Aorta (tissue), 5 donors: ENCODE results near the gene C1QTNF6. TPM values are rescaled to one million over a fixed set of nuclear protein-coding genes. Genes with fewer than 3 reads are reported as not detected.

ENCODE experiments used
- ATAC-seq: fragments of 200-7000 bp; cut with Tn5 transposase; one replicate; pipeline ENCODE4 v1.9.1; 2022; ENCODE audit warnings: moderate library complexity; ENCODE audit not compliant: low FRiP score
- DNase-seq, 2 donors: peaks; one replicate each; pipeline ENCODE4 v3.0.0-alpha.2; 2020
- H3K27ac ChIP-seq, 2 donors: one replicate each; pipeline ENCODE4 v1.5.1; 2013; ENCODE audit warnings: low read length in 2 of 2, mild to moderate bottlenecking in 2 of 2, moderate library complexity in 2 of 2, control low read depth in 1 of 2, inconsistent platforms in 1 of 2, low read depth in 1 of 2
- H3K27me3 ChIP-seq, 2 donors: one replicate each; pipeline ENCODE4 v1.6.1; 2013; ENCODE audit warnings: control low read depth in 1 of 2, low read length in 1 of 2, mild to moderate bottlenecking in 1 of 2, moderate library complexity in 1 of 2; ENCODE audit not compliant: insufficient read depth in 2 of 2, control insufficient read depth in 1 of 2
- H3K36me3 ChIP-seq, 2 donors: one replicate each; pipeline ENCODE4 v1.6.1; 2013; ENCODE audit warnings: control low read depth in 1 of 2, low read length in 1 of 2, mild to moderate bottlenecking in 1 of 2; ENCODE audit not compliant: insufficient read depth in 2 of 2, control insufficient read depth in 1 of 2
- H3K4me1 ChIP-seq, 2 donors: one replicate each; pipeline ENCODE4 v1.6.1; 2013; ENCODE audit warnings: low read length in 2 of 2, control low read depth in 1 of 2, mild to moderate bottlenecking in 1 of 2, moderate library complexity in 1 of 2; ENCODE audit not compliant: insufficient read depth in 2 of 2, control insufficient read depth in 1 of 2
- H3K4me3 ChIP-seq, 2 donors: one replicate each; pipeline ENCODE4 v1.5.1; 2013; ENCODE audit warnings: low read length in 2 of 2, control low read depth in 1 of 2, mild to moderate bottlenecking in 1 of 2
- H3K9me3 ChIP-seq: one replicate; pipeline ENCODE4 v1.6.1; 2013; ENCODE audit warnings: mild to moderate bottlenecking, low read length; ENCODE audit not compliant: control insufficient read depth
- WGBS, 2 donors: extraction: QIAGEN DNeasy Blood & Tissue Kit; methylation state at CpG; one replicate each; pipeline ENCODE4 v1.1.7; 2013; 5-methylcytosine and 5-hydroxymethylcytosine counted together
- intact Hi-C, 2 donors: fragments of 100-400 bp; cut with DNase I; formaldehyde crosslinking; loops; one replicate each; pipeline versions ENCODE4 v1.14.2 to v1.15.0; 2022
- polyA plus RNA-seq, 2 donors: library from polyadenylated mRNA; stranded (reverse); fragments of 200-250 nt; gene quantifications; one replicate each; pipeline ENCODE4 v1.2.3, GENCODE V29; 2013
- total RNA-seq, 2 donors: library from RNA; stranded (reverse); fragmentation: NEBNext Ultra II Directional; extraction: Animal tissue kit (Norgen Biotek cat#: 25700); gene quantifications; one replicate each; pipeline ENCODE4 v1.2.1, GENCODE V29; 2021
- donor health status: healthy with polysubstance abuse.
- donor health status: Bipolar disorder and iron deficiency.
- donor health status: DM: no; HTN: no; CAD: no.
- donor health status: DM: no; HTN: no; CAD: no.
- donor health status: DM: yes; HTN: yes; CAD: no.

Gene C1QTNF6
- total and polyA plus RNA-seq, 4 donors, result 2.4 to 11.9 (median 5.1) TPM

GRCh38 chr22:37146507-37147180 is 41.4 kb downstream of the C1QTNF6 start:
- WGBS, 2 donors, result 79 to 84% methylated on average over 16 of the region's 16 CpGs
- no peaks in the 10 kb centered on the region for H3K36me3 ChIP-seq
- no peak overlapping the region for H3K4me3 ChIP-seq
- DNase-seq, result peak in 1 of 2 donors; percentile 63
- intact Hi-C loops, result no loop called here
- no peaks in the 10 kb centered on the region for H3K9me3 ChIP-seq
- ATAC-seq, result no peak
- no peaks in the 10 kb centered on the region for H3K4me1 ChIP-seq
- H3K27ac ChIP-seq, result no peak overlapping the region
- H3K27me3 ChIP-seq, result no peaks in the 10 kb centered on the region

GRCh38 chr22:37146051-37146385 is 42.0 kb downstream of the C1QTNF6 start:
- WGBS, 2 donors, result 63 to 68% methylated on average over 6 of the region's 6 CpGs
- no peak for ATAC-seq
- Histone ChIP-seq H3K9me3 (no peaks in the 10 kb centered on the region), H3K27me3 (no peaks in the 10 kb centered on the region), H3K4me1 (no peaks in the 10 kb centered on the region), H3K4me3 (no peak overlapping the region), H3K27ac (no peak overlapping the region), H3K36me3 (no peaks in the 10 kb centered on the region)
- no peak for DNase-seq
- intact Hi-C loops, result no loop called here

GRCh38 chr22:37145180-37146050 is 42.6 kb downstream of the C1QTNF6 start:
- Histone ChIP-seq H3K9me3 (no peaks in the 10 kb centered on the region), H3K4me1 (no peaks in the 10 kb centered on the region), H3K27ac (no peak overlapping the region), H3K36me3 (no peaks in the 10 kb centered on the region), H3K4me3 (no peak overlapping the region), H3K27me3 (no peaks in the 10 kb centered on the region)
- intact Hi-C loops, result no loop called here
- DNase-seq, result no peak
- ATAC-seq, result no peak
- WGBS, 2 donors, result 22 to 28% methylated on average over 17 of the region's 17 CpGs

- 80 to 87% methylated on average over 10 of the region's 10 CpGs for WGBS, 2 donors
- H3K4me3 ChIP-seq, result no peak overlapping the region
- H3K36me3 ChIP-seq, result no peaks in the 10 kb centered on the region
- DNase-seq, result no peak
- no peaks in the 10 kb centered on the region for H3K4me1 ChIP-seq
- H3K27ac ChIP-seq, result no peak overlapping the region
- H3K9me3 ChIP-seq, result no peaks in the 10 kb centered on the region
- no peak for ATAC-seq
- H3K27me3 ChIP-seq, result no peaks in the 10 kb centered on the region
- intact Hi-C loops, result no loop called here
Observed at GRCh38 chr22:37144180-37144554, 43.9 kb downstream of the C1QTNF6 start.

- Histone ChIP-seq H3K9me3 (no peaks in the 10 kb centered on the region), H3K36me3 (no peaks in the 10 kb centered on the region), H3K4me3 (no peak overlapping the region), H3K27ac (no peak overlapping the region), H3K4me1 (no peaks in the 10 kb centered on the region), H3K27me3 (no peaks in the 10 kb centered on the region)
- WGBS, 2 donors, result 76 to 79% methylated on average over 5 to 6 of the region's 6 CpGs
- intact Hi-C loops, result no loop called here
- ATAC-seq (no peak), DNase-seq (no peak)
Observed at GRCh38 chr22:37141971-37142370, 46.1 kb downstream of the C1QTNF6 start.

DNA sequence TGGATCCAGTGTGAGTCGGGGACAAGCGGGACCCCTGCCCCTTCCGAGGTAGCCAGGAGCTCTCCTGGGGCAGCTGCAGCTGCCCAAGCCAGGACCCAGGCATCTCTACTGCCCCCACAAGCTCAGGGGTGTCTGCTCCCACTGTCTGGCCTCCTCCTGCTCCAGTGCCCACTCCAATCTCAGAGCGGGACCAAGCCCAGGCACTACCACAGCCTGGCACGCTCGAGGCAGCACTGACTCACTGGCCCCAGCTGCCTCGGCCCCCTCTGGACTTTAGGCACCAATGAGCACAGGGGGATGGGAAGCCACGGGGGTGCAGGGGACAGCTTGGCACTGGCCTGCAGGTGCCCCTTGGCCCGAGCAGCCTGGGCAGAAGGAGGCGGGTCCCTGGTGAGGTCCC is 46.6 kb downstream of the C1QTNF6 start:
- H3K4me1 ChIP-seq, result no peaks in the 10 kb centered on the region
- DNase-seq (no peak), ATAC-seq (no peak)
- H3K9me3 ChIP-seq, result no peaks in the 10 kb centered on the region
- intact Hi-C loops, result no loop called here
- no peak overlapping the region for H3K4me3 ChIP-seq
- no peaks in the 10 kb centered on the region for H3K27me3 ChIP-seq
- 85 to 88% methylated on average over 10 of the region's 10 CpGs for WGBS, 2 donors
- H3K36me3 ChIP-seq, result no peaks in the 10 kb centered on the region
- H3K27ac ChIP-seq, result no peak overlapping the region

GRCh38 chr22:37140686-37141323 is 47.2 kb downstream of the C1QTNF6 start:
- H3K27ac ChIP-seq, result no peak overlapping the region

DNA sequence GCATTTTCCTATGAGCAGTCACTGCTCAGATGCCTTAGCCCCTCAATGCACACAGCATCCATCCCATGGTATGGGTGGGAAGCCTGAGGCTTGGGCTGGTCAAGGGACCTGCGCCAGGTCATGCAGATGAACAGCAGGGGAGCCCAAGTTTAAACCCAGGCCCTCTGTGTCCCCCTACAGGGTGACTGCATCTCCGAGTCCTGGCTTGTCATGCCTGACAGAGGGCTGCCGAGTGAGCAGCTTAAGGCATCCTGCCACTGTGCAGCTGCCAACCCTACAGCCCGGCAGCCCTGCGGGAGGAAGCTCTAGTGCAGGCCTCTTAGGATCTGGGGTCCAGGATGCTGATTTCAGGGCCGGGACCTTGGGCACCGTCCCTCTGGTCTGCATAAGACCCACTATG is 48.3 kb downstream of the C1QTNF6 start:
- H3K4me3 ChIP-seq, result no peak overlapping the region
- no peaks in the 10 kb centered on the region for H3K36me3 ChIP-seq
- ATAC-seq, result no peak
- DNase-seq, result no peak
- H3K27me3 ChIP-seq, result no peaks in the 10 kb centered on the region
- no peak overlapping the region for H3K27ac ChIP-seq
- H3K9me3 ChIP-seq, result no peaks in the 10 kb centered on the region
- WGBS, 2 donors, result 55 to 71% methylated on average over 7 of the region's 7 CpGs
- intact Hi-C loops, result no loop called here
- no peaks in the 10 kb centered on the region for H3K4me1 ChIP-seq

More at GRCh38 chr22:37140686-37141323, 47.2 kb downstream of the C1QTNF6 start:
- DNase-seq (no peak), ATAC-seq (no peak)
- intact Hi-C loops, result no loop called here
- Histone ChIP-seq H3K36me3 (no peaks in the 10 kb centered on the region), H3K27me3 (no peaks in the 10 kb centered on the region), H3K9me3 (no peaks in the 10 kb centered on the region), H3K4me1 (no peaks in the 10 kb centered on the region), H3K4me3 (no peak overlapping the region)
- WGBS, 2 donors, result 85 to 90% methylated on average over 16 of the region's 16 CpGs
